T-helper 22 cell (primary cell): ENCODE measurements around the gene SYMPK.

Experiments
- DNase-seq: peaks from one replicate; pipeline ENCODE4 v3.0.0-alpha.2; 2020; ENCODE audit warnings: low read depth

SYMPK gene

DNA sequence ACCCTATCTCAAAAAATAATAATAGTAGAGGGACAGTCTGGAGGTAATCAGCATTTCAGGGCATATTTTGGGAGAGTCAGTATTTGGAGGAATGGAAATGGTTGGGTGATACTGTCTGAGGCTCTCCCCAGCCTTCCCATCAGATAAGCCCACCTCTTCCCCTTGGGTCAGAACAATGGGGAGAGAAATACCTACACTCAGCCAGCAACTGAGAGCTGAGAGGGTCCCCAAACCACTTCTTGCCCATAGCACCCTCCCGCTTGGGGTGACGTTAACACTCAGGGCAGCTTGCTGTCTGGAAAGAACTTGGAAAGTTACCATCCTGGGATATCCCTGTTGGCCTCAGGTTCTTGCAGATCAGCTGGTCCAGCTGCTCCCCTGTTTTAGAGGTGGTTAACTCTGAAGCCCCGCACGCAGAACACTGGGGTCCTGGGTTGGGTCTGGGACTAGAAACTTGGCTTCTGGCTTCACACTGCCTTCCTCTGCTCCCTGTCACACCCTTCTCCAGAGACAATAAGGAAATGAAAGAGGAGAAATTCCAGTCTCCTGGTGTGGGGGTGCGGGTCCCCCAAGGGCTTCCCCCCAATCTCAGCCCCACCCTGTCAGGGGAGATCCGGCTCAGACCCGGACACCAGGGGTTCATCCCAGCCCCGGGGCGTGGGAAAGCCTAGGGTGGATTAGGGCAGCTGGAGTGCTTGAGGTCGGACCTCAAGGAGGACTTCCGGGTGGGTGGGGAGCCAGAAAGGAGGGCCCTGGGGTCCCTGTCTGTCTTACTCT lies 3.6 kb upstream of the SYMPK start:
- DNase-seq, result no peak

GRCh38 chr19:45865269-45865948 lies 2.5 kb upstream of the SYMPK start:
- DNase-seq, result no peak

GRCh38 chr19:45864629-45865082 lies 1.7 kb upstream of the SYMPK start:
- DNase-seq, result no peak

- peak; percentile 37 for DNase-seq
Measured at GRCh38 chr19:45863840-45864628, 1.1 kb upstream of the SYMPK start, which contains the start of gene FOXA3. FOXA3 (plus strand) TSS chr19:45864326; CDS start chr19:45864457, 131 bp downstream.

DNA sequence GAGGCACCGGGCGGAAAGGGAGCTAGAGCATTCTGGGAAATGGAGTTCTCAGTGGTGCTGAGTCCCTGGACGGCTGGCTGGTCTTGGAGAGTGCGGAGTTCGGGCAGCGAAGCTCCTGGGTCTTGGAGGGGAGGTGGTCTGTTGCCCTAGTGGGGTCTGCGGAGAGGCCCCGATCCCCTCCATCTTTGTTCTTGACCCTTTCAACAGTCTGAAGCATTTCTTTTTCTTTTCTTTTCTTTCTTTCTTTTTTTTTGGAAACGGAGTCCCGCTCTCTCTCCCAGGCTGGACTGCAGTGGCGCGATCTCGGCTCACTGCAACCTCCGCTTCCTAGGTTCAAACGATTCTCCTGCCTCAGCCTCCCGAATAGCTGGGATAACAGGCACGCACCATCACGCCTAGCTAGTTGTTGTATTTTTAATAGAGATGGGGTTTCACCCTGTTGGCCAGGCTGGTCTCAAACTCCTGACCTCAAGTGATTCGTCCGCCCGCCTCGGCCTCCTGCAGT lies 440 bp upstream of the SYMPK start:
- no peak for DNase-seq

DNA sequence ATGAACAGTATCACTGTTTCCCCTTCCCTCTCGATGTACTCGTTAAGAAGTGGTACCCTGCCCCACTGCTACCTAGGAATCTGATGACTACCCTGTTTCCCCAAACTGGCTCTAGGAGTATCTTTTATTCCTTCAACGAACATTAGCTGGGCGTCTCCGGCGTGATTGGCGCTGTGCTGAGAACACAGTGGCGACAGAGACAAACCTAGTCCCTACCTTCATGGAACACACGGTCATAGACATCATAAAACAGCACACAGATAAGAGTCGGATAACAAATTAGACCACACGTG lies 730 bp downstream of the SYMPK start:
- DNase-seq, result no peak

- no peak for DNase-seq
Measured at GRCh38 chr19:45860359-45861259, 2.3 kb downstream of the SYMPK start.

DNA sequence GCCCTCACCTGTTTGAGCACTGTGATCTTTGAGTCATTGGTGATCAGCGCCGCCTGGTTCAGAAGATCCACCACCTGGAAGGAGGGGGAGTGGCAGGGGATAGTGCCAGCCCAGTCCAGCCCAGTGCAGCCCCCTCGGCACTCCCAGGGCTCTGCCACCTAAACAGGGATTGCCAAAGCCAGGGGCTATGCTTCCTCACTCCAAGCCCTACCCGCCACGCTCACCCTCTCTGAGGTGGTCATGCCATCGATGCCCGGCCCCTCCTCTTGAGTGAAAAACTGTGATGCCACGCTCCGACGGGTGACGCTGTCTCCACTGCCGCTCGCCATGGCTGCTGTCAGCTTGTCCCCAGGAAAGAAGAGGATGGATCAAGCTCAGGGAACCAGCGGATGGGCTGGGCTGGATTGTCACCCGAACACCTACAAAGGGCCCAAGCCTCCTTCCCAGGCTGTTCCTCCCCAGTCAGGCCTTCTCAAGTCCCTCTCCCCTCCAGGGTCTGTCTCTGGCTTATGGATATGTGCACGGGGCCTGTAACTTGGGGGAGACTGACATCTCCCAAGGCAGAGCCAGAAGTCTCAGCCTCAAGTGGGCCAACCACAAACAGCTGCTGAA lies 8.7 kb downstream of the SYMPK start:
- DNase-seq, result no peak

DNA sequence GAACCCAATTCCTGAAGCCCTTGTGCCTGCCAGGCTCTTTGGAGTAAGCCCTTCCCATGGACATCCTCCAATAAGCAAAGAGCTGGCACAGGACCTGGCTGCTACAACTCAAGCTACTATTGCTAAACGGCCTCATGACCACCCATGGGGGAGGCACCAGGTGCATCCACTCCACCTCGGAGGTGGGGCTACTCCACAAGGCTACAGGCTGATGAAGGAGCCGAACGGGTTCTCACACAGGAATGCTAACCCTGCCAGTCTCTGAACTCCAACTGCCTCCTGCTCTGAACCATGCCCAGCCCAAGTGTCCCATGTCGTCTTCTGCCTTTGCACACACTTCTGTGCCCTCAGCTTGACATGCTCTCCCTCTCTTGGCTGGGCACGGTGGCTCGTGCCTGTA lies 10.0 kb downstream of the SYMPK start:
- no peak for DNase-seq

- DNase-seq, result no peak
Measured at GRCh38 chr19:45852145-45852750, 10.7 kb downstream of the SYMPK start.

DNA sequence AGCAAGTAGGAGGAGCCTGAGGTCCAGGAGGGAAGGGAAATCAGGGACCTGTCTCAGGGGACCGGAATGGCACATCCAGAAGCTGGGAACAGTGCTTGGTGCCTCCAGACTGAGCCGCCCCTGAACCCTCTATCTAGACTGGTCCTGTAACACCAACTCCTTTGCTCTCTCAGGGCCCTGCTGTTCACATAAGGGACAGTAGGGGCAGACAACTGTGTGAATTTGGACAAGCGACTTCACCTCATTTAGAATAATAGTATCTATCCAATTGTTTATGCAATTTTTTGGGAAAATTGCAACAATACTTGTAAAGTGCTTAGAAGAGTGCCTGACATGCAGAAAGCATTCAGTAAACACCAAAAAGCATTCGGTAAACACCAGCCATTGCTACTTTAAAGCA lies 14.0 kb downstream of the SYMPK start:
- no peak for DNase-seq

DNA sequence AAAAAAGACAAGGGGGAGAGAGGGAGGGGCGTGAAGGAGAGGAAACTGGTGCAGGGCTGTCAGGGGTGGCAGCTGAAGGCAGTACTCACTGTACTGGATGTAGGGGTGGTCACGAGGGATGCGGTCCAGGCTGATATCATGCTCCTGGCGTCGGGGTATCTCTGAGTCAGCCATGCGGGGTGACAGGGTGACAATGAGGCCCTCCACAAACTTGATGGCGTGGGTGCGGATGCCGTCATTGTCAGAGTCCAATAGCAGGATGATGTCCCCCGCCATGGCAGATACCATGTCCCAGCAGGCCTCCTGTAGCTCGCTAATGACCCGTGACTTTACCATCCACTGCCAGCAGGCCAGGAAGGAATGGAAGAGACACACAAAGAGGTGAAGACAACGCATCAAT lies 15.3 kb downstream of the SYMPK start:
- no peak for DNase-seq

GRCh38 chr19:45842198-45842597 lies 20.7 kb downstream of the SYMPK start:
- DNase-seq, result no peak

DNA sequence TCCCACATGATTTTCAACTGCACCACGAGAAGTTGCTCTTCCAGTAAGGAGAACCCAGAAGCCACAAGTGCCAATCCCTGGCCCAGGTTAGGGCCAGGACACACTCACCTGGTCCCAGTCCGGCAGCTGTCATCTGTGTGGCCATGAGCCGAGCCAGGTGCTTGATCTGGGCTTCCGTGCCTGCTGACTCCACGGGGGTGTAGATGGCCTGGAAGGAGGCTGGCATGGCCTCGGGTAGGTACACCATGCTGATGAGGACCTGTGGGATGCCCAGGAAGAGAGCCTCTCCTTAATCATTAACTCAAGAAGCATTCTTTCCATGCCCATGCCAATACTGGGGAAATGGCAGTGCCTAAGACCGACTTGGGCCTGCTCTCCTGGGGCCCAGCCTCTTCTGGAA lies 28.0 kb downstream of the SYMPK start:
- DNase-seq, result no peak

DNA sequence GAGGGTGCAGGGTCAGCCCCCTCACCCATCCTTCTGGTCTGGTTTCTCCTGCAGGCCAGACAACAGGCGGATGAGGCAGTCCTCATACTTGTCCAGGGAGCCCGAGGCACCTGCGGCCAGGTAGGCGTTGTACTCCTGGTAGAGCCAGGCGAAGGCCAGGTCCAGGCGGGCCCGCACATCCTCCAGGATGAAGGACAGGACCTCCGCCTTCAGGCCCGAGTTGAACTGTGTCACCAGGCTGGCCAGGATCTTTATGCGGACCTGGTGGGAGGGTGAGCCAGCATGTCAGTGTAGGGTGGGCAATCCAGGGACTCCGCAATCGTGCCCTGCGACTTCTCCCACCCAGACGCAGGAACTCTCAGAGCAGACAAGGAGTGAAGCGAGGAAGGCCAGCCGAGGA lies 34.0 kb downstream of the SYMPK start:
- no peak for DNase-seq

DNA sequence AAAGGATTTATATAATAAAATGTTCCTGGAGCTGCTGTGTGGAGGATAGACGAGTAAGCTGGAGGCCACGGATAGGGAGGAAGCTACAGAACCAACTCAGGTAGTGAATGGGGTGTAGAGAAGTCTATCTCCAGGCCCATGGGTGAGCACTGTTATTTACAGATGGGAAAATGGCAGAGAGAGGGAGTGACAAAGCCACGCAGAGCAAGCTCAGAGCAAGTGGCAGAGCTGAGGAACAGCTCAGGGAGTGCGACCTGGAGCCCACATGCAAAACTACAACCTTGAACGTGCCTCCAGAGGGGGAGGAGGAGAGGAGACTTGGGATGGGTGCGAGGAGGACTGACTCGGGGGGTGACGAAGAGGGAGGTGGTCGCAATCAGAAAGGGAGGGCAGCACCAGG lies 34.4 kb downstream of the SYMPK start:
- DNase-seq, result no peak

DNA sequence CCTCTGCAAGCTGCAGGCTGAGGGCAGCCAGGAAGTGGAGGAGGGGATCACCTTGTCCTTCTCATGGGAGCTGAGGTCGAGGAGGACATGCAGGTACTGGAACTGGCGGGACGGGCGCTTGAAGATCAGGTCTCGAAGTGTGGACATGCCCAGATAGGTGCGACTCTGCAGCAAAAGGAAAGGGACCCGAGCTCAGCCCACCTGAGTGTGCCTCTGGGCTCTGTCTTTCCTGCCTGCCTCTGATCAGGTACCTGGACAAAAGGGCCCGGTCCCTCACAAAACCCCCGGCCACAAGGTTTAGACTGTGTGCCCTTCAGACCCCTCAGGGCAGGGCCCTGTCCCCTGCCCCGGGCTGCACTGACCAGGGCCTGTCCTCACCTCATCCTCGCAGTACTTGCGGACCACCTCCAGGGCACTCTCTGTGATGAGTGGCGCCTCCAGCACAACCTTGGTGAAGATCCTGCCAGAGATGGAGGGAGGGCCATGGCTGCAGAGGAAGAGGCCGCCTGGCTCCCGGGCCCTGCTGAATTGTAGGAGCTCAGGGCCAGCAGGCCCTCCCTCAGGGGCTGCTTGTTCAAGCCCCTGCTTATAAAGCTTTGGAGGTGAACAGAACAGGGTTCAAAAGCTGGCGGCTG lies 35.4 kb downstream of the SYMPK start:
- DNase-seq, result no peak

DNA sequence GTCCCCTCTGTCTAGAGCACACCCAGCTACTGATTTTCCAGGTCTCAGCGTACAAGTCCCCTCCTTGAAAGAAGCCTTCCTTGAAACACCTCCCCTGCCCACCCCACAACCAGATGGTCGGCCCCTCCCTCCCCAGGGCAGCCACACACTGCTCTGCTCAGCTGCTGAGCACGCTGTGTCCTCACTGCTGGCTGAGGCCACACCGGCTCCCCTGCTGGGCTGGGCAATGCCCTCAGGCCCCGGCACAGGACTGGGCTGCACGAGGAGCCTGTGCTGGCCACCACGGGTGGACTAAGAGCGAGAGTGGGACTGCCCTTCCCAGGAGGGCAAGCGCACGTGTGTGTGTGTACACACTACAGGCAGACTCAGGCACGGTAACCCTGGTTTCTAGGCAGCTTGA lies 36.0 kb downstream of the SYMPK start:
- DNase-seq, result no peak

DNA sequence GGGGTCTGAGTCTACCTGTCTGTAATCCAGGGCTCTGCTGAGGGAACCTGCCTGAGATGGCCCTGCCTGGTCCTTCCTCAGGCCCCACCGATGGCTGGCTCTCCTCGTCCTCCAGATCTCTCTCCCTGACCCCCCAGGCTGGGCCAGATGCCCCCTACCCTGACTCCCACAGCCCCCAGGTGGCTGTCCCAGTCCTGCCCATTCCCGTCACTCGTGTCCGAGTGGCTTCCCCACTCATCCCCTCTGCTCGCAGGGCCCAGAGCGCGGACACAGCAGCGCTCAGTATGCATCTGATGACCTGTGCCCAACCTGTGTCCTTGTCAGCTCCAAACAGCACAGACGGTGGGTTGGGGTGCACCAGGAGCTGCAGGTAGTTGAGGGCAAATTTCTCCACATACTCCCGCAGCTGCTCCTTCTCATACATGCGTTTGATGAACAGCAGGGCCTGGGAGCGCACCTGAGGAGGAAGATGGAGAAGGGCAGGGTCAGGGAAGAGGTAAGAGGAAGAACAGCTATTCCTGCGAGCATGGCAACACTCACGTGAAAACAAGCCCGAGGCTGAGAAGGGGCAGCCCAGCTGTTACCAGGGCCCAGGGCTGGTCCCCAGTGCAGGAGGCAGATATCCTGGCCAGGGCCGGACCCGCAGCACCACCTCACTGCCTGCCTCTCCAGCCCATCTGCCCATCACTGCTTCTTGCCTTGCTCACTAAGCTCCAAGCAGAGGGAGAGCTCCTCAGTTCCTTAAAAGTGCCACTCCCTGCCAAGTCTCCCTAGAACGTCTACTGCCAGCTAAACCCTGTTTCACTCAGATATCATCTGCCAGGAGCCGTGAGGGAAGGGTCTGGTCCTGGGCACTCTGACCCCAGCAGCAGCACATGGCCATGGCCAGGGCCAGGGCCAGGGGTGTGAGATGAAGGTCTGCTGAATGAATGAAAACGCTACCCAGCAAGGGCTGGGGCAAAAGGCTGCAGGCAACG lies 36.7 kb downstream of the SYMPK start:
- no peak for DNase-seq
